Uterus (tissue), 4 donors: ENCODE measurements around the gene PLEKHG3. TPM values are rescaled to one million over a fixed set of nuclear protein-coding genes. Genes with fewer than 3 reads are reported as not detected.

Source experiments
- DNase-seq, 2 donors: peaks; one replicate each; pipeline ENCODE4 v3.0.0-alpha.2; 2019 to 2020
- H3K27ac ChIP-seq, 2 donors: fragments of 200-600 bp; sonication (generic); 1 replicate in 1 of 2; 2 replicates in 1 of 2; pipeline ENCODE4 v1.5.1; 2016 to 2018
- H3K27me3 ChIP-seq, 2 donors: fragments of 200-600 bp; sonication (generic); one replicate each; pipeline ENCODE4 v1.5.1; 2018 to 2019; ENCODE audit warnings: control low read depth in 1 of 2
- H3K36me3 ChIP-seq, 2 donors: fragments of 200-600 bp; sonication (generic); one replicate each; pipeline ENCODE4 v1.5.1; 2019; ENCODE audit warnings: control low read depth in 1 of 2
- H3K4me1 ChIP-seq, 2 donors: fragments of 200-600 bp; sonication (generic); one replicate each; pipeline ENCODE4 v1.5.1; 2018 to 2019; ENCODE audit warnings: control low read depth in 1 of 2
- H3K4me3 ChIP-seq, 2 donors: fragments of 200-600 bp; sonication (generic); 1 replicate in 1 of 2; 2 replicates in 1 of 2; pipeline ENCODE4 v1.5.1; 2018 to 2019; ENCODE audit warnings: mild to moderate bottlenecking in 1 of 2
- H3K9me3 ChIP-seq, 2 donors: fragments of 200-600 bp; sonication (generic); one replicate each; pipeline ENCODE4 v1.5.1; 2019; ENCODE audit warnings: control low read depth in 1 of 2
- POLR2A ChIP-seq, 2 donors: fragments of 450-650 bp; IDR thresholded peaks; one replicate each; pipeline ENCODE4 v1.6.1; 2016; ENCODE audit warnings: antibody characterized with exemption in 2 of 2, mild to moderate bottlenecking in 1 of 2, moderate library complexity in 1 of 2
- intact Hi-C: fragments of 100-400 bp; cut with DNase I; formaldehyde crosslinking; loops from one replicate; pipeline ENCODE4 v1.15.1; 2023; ENCODE audit warnings: low total_unique reads
- total RNA-seq, 4 donors: library from RNA; depleted of rRNA in 3 of 4; stranded (reverse); fragments of >200 nt in 3 of 4; gene quantifications; one replicate each; pipeline versions ENCODE4 v1.1.0 to v1.2.4, GENCODE V29; 2014 to 2023
- TF ChIP-seq, protein P1 (sequence below), 4 experiments: fragments of 200-600 bp in 2 of 4; fragments of 450-650 bp in 2 of 4; sonication (generic) in 2 of 4; IDR thresholded peaks; one replicate each; pipeline ENCODE4 v1.5.1; 2016 to 2019; ENCODE audit warnings: antibody characterized with exemption in 4 of 4, mild to moderate bottlenecking in 2 of 4, moderate library complexity in 1 of 4
- donor health status: DM: yes; HTN: yes; CAD: no.

Gene PLEKHG3
- total RNA-seq, 4 donors from 2014 or later: 40.5 to 178 (median 59.7) TPM

DNA sequence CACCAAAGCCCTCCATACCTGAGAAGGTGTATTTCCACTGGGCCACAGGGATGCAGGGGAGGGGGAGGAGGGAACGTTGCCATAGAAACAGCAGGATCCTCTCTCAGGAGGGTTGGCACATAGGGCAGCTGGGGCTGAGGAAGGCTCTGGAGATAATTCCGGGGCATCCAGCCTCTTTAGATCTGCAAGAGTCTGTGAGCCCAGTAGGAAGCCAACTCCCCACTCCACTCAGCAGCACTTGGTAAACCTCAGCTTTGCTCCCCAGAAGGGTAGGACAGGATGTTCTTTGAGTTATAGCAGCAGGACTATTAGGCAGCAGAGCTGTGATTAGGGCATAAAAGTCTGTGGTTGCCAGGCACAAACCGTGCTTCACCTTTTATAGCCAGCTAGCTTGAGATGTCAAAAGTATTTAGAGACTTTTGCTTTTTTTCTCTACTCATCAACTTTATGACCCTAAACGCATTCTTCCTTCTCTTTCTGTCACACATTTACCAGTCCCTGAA lies 7.8 kb upstream of the PLEKHG3 start:
- Histone ChIP-seq H3K36me3 (no peaks in the 10 kb centered on the region), H3K27ac (peak overlapping the region; percentile 78 to 79), H3K9me3 (no peaks in the 10 kb centered on the region), H3K4me3 (no peak overlapping the region), H3K4me1 (no peaks in the 10 kb centered on the region), H3K27me3 (no peaks in the 10 kb centered on the region)
- TF ChIP-seq POLR2A (IDR thresholded peaks at IDR 0.05): no peak
- TF ChIP-seq, protein P1, sequence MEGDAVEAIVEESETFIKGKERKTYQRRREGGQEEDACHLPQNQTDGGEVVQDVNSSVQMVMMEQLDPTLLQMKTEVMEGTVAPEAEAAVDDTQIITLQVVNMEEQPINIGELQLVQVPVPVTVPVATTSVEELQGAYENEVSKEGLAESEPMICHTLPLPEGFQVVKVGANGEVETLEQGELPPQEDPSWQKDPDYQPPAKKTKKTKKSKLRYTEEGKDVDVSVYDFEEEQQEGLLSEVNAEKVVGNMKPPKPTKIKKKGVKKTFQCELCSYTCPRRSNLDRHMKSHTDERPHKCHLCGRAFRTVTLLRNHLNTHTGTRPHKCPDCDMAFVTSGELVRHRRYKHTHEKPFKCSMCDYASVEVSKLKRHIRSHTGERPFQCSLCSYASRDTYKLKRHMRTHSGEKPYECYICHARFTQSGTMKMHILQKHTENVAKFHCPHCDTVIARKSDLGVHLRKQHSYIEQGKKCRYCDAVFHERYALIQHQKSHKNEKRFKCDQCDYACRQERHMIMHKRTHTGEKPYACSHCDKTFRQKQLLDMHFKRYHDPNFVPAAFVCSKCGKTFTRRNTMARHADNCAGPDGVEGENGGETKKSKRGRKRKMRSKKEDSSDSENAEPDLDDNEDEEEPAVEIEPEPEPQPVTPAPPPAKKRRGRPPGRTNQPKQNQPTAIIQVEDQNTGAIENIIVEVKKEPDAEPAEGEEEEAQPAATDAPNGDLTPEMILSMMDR (IDR thresholded peaks at IDR 0.05): no peak
- intact Hi-C loops: no loop called here
- peak; percentile 53 to 73 for DNase-seq

DNA sequence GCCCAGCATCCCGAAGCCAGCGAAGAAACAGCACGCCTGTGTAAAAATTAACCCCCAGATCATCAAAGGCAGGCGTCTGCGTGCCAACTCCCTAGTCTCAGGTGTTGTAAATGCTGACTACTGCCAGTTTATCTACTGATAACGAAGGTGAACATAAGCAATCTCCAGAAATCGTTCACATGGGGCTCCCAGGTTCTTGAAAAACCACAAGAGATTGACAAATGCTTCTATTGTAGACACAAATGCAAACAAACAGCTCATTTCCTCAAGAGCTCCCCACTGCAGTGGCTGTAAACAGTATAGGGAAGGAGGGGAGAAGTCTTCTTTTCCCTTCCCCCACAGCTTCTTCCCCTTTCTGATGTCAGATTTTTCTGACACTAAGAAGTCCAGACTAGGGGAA lies 5.3 kb upstream of the PLEKHG3 start:
- H3K4me3 ChIP-seq: no peak overlapping the region
- peak overlapping the region; percentile 78 to 79 for H3K27ac ChIP-seq
- DNase-seq: no peak
- H3K36me3 ChIP-seq: no peaks in the 10 kb centered on the region
- no peaks in the 10 kb centered on the region for H3K4me1 ChIP-seq
- intact Hi-C loops: no loop called here
- H3K9me3 ChIP-seq: no peaks in the 10 kb centered on the region
- no peak for TF ChIP-seq POLR2A (IDR thresholded peaks at IDR 0.05)
- TF ChIP-seq, protein P1 (IDR thresholded peaks at IDR 0.05): no peak
- no peaks in the 10 kb centered on the region for H3K27me3 ChIP-seq

DNA sequence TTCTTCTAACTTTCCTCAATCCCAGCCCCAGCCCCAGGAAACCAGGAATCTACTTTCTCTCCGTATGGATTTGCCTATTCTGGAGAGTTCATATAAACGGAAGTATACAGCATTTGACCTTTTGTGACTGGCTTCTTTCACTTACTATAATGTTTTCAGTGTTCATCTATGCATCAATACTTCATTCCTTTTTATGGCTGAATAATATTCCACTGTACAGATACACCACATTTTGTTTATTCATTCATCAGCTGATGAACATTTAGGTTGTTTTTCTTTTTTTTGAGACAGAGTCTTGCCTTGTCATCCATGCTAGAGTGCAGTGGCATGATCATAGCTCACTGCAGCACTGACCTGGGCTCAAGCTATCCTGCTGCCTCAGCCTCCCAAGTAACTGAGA lies 3.9 kb upstream of the PLEKHG3 start:
- Histone ChIP-seq H3K4me3 (no peak overlapping the region), H3K27me3 (no peaks in the 10 kb centered on the region), H3K36me3 (no peaks in the 10 kb centered on the region), H3K4me1 (no peaks in the 10 kb centered on the region), H3K9me3 (no peaks in the 10 kb centered on the region), H3K27ac (peak overlapping the region in 1 of 2 donors; percentile 37)
- no peak for TF ChIP-seq POLR2A (IDR thresholded peaks at IDR 0.05)
- TF ChIP-seq, protein P1 (IDR thresholded peaks at IDR 0.05): no peak
- intact Hi-C loops: no loop called here
- DNase-seq: no peak

DNA sequence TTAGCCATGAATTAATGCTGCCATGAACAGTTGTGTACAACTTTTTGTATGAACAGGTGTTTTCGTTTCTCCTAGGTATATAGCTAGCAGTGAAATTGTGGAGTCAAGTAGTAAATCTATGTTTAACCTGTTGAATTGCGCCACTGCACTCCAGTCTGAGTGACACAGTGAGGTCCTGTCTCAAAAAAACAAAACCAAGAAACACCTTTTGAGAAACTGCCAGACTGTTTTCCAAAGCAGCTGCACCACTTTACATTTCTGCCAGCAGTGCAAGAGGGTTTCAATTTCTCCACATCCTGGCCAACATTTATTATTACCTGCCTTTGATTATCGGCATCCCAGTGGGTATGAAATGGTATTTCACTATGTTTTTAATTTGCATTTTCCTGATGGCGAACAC lies 3.3 kb upstream of the PLEKHG3 start:
- Histone ChIP-seq H3K9me3 (no peaks in the 10 kb centered on the region), H3K4me1 (no peaks in the 10 kb centered on the region), H3K27ac (peak overlapping the region in 1 of 2 donors; percentile 37), H3K27me3 (no peaks in the 10 kb centered on the region), H3K36me3 (no peaks in the 10 kb centered on the region), H3K4me3 (no peak overlapping the region)
- intact Hi-C loops: no loop called here
- DNase-seq: no peak
- TF ChIP-seq POLR2A (IDR thresholded peaks at IDR 0.05): no peak
- TF ChIP-seq, protein P1 (IDR thresholded peaks at IDR 0.05): no peak

DNA sequence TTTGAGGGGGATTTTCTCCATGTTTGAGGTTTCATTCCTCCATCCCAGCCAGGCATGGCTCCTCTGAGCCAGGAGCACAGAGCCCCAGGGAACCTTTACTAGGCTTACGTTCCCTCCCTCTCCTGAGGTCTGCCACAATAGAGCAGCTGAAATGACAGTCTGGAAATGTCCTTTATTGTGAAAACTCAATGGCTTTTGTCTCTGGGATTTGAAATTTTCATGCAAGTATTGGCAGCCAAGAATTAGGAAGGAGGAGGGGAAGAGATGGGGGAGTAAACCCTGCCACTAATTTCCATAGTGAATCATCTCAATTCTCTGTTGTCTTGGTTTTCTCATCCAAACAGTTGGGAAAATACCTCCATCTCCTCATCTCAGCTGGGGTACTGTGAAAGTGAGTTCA lies 2.6 kb upstream of the PLEKHG3 start:
- Histone ChIP-seq H3K27ac (peak overlapping the region; percentile 11 to 37), H3K4me1 (peaks cover 0 to 5% of the 10 kb centered on the region in 2 donors), H3K9me3 (no peaks in the 10 kb centered on the region), H3K4me3 (no peak overlapping the region), H3K36me3 (no peaks in the 10 kb centered on the region), H3K27me3 (no peaks in the 10 kb centered on the region)
- TF ChIP-seq, protein P1 (IDR thresholded peaks at IDR 0.05): no peak
- intact Hi-C loops: no loop called here
- DNase-seq: no peak
